NB4 (cell line): ENCODE measurements around the gene DHRS3.

ENCODE experiments used
- CTCF ChIP-seq: IDR thresholded peaks from one replicate; pipeline ENCODE4 v1.5.1; 2012; ENCODE audit warnings: low read depth, low read length
- TF ChIP-seq, protein P1 (sequence below): IDR thresholded peaks from 2 replicates; pipeline ENCODE4 v1.6.1; 2011; ENCODE audit warnings: low read depth, low read length

- TF ChIP-seq CTCF, result no peak
- TF ChIP-seq, protein P1, sequence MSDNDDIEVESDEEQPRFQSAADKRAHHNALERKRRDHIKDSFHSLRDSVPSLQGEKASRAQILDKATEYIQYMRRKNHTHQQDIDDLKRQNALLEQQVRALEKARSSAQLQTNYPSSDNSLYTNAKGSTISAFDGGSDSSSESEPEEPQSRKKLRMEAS, result no peak
These were observed 56.9 kb downstream of the DHRS3 start for GRCh38 chr1:12561121-12561520.
